ENCODE results near the gene COL6A2.
"Not testable (repeated sequence)": the region's sequence is repeated elsewhere in the genome, so short reads cannot be mapped to it uniquely, and the experiment has no call there.

The COL6A2 gene

DNA sequence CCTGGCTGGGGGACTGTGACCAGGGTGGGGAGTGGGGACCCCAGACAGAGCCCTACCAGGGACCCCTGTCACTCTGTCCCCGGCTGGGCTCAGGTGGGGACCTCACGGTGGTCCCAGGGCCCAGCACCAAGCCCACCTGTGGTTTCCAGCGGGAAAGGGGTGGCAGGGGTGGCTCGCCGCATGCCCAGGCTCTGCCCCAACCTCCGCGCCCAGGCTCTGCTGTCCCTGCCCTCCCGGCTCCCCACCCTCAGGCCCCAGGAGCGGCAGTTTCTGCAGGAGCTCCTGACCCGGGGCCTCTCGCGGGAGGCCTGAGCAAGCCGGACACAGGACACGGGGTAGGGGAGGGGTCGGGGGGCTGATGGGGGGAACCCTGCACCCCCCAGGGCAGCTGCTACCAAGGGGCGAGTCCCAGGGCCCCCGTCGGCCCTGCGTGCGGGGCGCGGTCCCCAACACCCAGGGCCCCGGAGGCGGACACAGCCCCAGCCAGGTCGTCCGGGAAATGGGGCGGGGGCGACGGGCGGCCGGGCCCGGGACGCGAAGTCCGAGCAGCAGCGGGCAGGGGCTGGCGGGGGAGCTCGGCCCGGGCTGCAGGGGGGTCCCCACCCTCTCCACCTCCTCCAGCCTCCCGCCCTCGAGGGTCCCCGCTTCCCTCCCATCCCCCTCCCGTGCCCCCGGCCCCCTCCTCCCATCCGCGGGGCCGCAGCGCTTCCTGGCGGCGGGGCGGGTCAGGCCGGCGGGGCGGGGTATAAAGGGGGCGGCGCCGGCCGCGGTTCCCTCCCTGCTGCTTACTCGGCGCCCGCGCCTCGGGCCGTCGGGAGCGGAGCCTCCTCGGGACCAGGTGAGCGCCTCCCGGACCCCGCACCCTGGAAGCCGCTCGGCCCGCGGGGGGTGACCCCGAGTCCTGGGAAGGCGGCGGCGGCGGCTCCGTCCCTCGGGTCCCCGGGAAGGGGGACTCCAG lies at the start of gene COL6A2:
COL6A2 (plus strand) TSS at position 777 of the 958 bp plus-strand sequence.
- peak; percentile 15 for DNase-seq

DNA sequence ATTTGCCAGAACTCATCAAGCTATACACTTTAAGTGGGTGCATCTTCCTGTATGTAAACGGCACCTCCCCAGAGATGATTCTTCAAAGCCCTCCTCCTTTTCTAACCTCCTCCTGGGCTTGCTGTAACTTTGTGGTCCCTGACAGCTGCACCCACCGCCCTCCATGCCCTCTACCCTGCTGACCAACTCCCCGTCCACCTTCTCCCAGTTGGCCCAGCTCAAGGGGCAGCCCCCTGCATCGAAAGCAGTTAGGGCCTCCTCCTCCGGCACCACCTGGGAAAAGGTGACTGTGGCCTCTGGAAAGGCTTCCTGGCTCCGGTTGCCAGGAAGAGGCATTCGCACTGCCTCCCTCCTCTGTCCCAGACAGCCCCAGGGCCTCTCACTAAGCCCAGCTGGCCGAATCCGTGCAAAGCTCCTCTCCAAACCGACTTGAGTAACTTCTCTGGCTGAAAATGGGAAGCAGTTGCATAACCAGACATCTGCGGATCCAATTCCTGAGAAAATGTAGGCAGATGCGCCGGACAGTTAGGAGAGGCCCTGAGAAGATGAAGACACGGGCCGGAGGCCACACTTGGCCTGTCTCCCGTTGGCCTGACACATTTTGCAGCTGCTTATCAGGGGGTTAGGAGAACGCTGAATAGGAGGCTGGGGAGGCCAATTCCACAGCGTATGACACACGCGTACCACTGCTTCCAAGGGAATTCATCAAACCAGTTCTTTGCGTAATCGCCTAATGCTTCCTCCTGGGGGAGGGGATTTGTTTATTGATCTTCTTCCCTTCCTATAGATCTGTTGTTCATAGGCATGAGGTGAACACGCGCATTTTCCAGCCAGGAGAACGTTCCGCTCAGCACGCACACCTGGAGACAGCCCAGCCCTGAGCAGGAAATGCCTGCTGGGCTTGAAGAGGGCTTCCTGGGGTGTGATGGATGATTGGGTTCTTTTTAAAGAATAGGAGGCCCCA lies 48.7 kb upstream of the COL6A2 start:
- no peak for DNase-seq

DNA sequence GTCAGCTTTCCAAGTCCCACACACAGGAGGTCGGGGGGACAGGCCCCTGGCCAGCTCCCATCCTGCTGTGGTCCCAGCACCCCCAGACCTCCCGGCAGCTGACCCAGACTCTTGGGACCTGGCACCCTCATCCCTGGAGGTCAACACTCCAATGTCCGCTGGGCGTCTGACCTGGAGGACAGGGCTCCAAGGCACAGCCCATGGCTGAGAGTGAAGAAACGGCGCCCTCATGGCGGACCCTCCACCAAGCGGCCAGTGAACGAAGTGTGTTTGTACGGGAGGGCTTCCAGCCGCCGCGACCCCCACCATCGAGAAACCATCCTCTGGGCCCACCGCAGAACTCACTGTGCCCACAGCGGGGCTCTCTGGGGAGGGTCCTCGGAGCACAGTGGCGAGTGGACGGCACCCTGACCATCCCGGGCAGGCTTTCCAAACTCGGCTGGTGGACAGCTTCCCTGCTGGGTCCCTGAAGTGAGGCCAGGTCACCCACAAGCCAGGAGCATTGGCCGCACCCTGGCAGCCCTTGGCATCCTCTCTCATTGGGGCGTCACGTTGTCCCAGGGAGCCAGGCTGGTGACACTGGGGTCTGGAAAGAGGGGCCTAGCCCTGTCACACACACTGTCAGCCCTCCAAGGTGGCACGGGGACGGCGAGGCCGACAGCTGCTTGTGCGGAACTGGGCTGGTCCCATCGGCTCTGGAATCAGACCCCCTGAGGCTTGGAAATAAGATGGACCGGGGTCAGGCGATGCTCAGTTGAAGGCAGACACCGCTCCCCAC lies 47.8 kb upstream of the COL6A2 start:
- DNase-seq, result no peak

DNA sequence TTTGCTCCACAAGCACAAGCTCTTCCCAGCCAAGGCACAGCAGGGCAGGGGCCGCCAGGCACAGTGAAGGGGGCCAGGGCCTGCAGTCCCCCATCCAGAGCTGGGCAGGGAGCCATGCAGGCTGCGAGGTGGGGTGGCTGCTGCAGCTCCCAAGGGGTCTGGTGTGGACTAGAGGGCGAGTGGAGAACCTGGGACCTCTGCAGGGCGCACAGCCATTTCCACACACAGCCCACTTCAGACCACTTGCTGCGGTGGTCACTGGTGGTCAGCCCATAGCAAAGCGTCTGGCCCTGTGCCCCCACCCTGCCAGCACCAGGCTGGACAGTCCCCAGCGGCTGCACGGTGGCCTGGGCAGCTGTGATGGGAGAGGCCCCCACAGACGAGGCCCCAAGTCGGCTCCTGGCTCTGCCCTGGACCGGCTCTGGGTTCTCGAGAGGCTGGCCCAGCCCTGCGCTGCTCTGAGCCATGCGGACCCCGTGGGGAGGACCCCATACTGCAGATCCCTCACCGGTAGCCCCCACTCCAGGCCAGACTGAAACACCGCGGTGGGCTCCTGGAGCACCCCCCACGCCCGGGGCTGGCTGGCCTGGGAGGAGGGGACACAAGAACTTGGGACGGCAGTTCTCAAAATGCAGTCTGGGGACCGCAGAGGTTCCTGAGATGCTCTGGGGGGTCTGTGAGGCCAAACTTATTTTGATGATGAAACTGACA lies 47.1 kb upstream of the COL6A2 start:
- DNase-seq, result no peak

DNA sequence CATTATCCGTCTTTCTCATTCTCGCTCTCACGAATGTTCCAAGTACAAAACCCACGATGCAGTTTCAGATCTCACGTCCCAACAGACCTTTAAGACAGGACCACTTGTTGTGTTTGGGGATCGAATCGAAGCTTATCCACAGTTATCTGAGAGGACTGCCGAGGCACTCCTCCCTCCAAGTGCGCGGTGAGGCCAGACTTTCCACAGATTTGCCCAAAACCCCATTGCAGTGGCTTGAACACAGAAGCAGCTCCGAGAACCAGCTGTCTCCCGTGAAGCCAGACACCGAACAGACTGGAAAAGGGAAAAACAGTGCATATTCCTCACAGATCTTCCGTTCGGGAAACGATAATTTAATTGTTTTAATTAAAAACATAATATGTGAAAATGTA lies 46.5 kb upstream of the COL6A2 start:
- no peak for DNase-seq

DNA sequence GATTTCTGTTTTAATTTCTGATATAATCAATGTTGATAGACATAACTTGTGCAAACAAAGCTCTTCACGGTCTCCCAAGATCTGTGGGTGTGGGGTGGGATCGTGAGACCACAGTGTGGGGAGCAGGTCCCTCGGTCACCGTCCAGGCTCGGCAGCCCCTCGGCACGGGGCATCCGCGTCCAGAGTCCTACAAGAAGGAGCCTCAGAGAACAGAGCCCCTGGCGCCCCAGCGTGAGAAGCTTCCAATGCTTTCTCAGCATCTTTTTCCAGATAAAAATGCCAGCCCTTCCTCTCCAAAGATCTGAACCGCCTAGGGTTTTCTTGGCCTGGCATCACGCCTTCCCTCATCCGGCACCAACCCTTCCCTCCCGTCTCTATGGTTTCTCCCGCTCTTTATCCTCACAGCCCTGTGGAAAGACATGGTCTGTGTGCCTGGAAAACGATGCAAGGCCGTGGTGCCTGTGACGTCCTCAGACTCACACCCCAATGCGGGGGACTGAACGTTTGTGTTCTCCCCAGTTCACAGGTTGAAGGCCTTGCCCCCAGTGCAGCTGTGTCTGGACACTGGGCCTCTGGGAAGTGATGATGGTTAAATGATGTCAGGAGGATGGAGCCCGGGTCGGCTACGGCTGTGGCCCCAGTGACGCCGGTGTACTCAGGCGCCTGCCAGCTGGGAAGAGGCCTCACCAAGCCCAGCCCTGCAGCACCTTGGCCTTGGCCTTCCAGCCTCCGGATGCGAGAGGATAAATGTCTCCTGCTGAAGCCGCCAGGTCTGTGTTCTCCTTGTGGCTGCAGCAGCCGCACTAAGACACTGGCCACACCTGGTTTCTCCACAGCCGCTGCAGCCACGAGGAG lies 45.9 kb upstream of the COL6A2 start:
- DNase-seq, result no peak

DNA sequence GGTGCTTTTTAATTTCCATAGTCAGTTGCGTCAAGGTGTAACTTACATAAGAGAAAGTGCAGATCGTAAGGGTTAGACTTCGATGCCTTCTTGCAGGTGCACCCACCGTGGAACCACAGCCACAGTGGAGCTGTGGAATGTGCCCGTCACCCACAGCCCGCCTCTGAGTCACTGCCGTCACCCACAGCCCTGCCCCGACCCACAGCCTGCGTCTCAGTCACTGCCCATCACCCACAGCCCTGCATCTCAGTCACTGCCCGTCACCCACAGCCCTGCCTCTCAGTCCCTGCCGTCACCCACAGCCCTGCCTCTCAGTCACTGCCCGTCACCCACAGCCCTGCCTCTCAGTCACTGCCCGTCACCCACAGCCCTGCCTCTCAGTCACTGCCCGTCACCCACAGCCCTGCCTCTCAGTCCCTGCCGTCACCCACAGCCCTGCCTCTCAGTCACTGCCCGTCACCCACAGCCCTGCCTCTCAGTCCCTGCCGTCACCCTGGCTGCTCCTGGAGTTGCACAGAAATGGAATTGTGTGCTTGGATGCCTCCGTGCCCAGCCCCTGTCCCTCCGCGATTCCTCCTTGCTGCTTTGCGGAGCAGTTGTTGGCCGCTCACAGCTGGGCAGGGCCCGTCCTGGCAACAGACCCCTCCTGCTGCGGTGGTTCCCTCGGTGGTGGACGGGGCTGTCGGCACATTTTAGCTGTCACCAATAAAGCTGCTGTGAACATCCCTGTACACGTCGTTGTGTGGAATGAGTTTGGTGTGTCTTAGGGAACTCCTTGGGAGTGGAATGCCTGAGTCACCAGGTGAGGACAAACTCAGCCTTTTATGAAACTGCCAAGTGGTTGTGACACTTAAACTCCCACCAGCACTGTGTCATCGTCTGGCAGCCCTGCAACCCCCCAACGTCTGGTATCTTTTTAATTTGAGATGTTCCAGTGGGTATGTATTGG lies 44.9 kb upstream of the COL6A2 start:
- peak; percentile 45 for DNase-seq

DNA sequence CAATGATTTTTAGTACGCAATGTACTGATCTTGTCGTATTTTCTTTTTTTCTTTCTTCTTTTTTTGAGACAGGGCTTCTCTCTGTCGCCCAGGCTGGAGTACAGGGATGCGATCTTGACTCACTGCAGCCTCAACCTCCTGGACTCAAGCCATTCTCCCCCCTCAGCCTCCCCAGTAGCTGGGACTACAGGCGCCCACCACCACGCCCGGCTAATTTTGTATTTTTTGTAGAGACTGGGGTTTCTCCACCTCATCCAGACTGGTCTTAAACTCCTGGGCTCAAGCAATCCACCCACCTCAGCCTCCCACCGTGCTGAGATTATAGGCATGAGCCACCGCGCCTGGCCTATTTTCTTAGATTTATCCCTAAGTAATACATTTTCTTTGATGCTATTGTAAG lies 43.9 kb upstream of the COL6A2 start:
- no peak for DNase-seq

DNA sequence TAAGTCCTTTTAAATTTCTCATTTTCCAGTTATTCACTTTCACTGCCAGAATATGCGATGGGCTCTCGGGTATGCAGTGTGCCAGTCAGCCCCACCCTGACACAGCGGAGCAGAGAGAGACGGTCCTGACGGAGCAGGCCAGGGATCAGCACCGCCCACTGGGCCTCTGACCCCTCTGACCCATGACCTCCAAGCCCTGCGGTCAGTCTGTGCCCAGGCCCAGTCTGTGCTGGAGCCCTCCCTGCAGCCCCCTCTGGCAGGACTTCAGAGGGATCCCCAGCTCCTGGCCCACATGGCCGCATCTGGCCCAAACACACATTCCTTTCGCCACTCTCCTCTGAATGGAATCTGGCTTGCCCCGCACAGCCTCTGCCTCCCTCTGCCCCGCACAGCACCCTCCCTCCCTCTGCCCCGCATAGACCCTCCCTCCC lies 43.4 kb upstream of the COL6A2 start:
- no peak for DNase-seq

DNA sequence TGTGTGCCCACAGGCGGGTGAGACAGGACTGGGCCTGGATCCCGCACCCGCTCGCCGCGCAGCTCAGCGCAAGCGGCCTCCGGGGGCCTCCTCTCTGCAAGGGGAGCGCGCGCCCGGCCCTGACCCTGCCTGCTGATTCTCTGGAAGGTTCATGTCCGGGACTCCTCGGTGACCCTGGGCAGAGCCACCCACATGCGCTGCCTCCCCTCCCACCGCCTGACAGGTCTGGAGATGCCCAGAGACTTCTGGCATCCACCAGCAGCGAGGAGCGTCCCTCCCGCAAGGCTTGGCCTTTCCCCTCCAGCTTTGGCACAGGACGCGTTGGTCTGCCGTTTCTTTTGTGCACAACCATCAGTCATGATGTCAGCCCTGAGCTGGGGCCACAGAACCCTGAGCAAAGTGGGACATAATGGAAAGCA lies 42.0 kb upstream of the COL6A2 start:
- no peak for DNase-seq

DNA sequence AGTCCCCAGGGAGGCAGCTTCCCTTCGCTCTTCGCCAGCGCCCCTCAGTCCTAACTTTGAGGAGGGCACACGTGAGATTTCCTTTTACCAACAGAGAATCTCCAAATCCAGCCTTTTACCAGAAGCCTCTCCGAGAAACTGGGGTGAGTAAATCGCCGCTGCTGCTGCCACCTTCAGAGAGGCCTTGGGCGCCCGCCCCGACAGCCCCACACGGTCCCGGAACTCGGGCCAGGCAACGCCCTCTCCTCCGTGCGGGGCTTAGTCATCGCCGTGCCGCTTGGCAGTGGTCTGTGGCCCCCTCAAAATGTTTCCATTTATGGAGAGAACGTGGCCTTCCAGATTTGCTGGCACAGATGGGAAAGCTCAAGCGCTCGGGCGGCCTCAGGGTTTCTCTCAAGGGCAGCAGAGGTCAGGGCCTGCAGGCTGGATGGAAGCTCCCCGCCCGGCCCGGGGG lies 41.4 kb upstream of the COL6A2 start:
- no peak for DNase-seq

DNA sequence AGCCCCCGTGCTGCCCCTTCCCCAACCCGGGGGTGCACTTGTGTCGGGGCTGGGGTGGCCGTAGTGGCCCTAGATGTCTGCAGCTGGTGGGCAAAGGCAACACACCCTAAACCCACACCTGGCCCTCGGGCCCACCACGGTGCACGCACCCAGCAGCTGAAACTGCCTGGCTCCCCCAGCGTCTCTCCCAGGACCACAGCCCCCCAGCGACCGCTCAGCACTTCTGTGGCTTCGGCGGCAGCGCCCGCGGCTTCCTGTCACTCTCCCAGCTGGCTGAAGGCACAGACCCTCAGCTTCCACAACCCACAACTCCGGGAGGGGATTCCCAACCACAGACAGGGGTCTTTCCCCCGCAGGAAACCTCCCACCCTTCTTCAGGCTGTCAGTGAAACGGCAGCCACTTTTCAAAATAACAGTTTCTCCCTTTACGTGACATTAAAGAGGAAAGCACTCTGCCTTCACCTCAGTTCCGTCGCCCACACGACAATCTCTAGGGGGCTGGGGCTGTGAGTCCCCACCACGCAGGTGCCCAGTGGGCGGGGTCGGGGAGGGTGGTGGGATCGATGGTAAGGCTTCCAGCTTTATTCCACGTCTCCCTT lies 40.7 kb upstream of the COL6A2 start:
- DNase-seq, result peak; percentile 18

DNA sequence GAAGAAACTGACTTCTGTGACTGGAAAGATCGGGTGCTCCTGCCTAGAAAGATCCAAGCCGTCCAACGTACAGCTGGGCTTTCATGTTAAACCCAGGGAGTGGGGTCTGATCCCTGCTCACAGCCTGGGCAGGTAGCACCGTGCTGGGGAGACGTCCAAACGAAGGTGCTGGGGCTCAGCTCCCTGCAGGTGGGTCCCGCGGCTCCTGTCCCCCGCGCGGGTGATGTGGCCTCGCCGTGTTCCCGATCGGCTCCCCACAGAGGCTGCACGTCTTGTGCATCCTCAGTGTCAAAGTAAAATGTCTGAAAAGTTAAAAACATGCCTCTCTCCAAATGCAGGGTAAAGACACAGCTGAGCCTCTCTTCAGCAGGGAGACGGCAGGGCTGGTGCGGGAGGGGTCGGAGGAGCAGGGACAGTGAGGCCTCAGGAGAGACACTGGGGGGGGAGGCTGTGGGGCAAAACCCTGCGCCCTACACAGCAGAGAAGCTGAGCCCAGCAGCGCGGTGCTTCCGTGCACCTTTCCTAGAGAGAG lies 40.1 kb upstream of the COL6A2 start:
- DNase-seq, result no peak

DNA sequence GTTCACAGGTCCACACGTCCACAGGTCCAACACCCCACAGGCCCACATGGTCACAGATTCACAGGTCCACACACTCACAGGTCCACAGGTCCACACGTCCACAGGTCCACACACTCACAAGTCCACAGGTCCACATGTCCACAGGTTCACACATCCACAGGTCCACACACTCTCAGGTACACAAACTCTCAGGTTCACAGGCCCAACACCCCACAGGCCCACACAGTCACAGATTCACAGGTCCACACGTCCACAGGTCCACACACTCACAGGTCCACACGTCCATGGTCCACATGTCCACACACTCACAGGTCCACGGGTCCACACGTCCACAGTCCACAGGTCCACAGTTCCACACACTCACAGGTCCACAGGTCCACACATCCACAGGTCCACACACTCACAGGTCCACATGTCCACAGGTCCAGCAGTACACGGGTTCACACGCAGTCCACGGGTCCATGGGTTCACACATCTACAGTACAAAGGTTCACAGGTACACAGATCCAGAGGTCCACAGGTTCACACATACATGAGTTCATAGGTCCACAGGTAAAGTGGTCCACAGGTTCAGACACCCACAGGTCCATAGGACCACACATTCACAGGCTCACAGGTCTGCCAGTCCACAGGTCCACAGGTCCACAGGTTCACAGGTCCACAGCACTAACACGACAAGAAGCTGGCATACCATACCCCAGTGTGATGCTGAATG lies 39.3 kb upstream of the COL6A2 start:
- no peak for DNase-seq

DNA sequence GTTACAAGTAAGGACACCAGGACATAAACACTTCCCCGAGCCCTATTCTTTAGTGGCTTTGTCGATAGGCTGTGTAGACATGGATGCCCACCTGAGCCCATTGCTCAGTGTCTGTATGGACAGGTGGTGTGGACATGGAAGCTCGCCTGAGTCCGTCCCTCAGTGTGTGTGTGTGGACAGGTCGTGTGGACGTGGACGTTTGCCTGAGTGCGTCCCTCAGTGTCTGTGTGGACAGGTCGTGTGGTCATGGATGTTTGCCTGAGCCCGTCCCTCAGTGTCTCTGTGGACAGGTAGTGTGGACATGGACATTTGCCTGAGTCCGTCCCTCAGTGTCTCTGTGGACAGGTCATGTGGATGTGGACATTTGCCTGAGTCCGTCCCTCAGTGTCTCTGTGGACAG lies 38.7 kb upstream of the COL6A2 start:
- no peak for DNase-seq

DNA sequence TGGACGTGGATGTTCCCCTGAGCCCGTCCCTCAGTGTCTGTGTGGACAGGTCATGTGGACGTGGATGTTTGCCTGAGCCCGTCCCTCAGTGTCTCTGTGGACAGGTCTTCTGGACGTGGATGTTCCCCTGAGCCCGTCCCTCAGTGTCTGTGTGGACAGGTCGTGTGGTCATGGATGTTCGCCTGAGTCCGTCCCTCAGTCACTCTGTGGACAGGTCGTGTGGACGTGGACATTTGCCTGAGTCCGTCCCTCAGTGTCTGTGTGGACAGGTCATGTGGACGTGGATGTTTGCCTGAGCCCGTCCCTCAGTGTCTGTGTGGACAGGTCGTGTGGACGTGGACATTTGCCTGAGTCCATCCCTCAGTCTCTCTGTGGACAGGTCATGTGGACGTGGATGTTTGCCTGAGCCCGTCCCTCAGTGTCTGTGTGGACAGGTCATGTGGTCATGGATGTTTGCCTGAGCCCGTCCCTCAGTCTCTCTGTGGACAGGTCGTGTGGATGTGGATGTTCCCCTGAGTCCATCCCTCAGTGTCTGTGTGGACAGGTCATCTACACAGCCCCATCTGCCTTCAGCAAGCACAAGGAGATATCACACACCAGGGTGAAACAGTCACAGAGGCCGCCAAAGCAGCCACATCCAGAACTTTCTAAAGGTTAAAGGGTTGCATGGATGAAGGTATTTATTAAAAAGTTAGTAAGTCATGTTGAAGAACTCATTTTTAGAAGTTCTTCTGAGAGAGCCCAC lies 38.0 kb upstream of the COL6A2 start:
- not testable (repeated sequence) for DNase-seq

DNA sequence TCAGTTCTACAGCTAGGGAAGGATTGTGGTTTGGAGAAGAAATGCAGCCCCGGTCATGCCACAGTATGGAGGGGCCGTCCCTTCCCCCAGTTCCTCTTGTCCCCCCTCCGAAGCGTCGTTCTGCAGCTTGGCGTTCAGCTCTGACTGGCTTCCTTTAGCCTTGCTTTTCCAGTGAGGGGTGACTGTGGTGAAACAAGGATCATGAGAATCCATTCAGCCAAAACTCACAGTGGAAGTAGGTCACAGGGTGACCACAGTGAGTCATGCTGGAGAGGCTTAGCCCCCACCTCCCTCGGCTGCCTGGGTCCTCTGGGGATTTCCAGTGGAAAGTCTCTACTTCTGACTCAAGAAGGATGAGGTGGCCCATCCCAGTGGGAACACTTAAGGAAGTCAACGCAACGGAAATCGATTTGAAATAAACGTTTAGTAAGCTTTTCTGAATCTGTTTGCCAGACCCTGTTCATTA lies 37.3 kb upstream of the COL6A2 start:
- DNase-seq, result no peak

Data from CD4-positive, alpha-beta T cell treated with Interferon gamma for 1 hour (primary cell).